Peyer's patch (tissue), 4 donors: ENCODE measurements around the gene ADCY9. TPM values are rescaled to one million over a fixed set of nuclear protein-coding genes. Genes with fewer than 3 reads are reported as not detected.

ENCODE experiments used
- DNase-seq, 3 donors: peaks; one replicate each; pipeline ENCODE4 v3.0.0-alpha.2; 2017 to 2019
- H3K27ac ChIP-seq, 4 donors: fragments of 200-600 bp; sonication (generic); one replicate each; pipeline ENCODE4 v1.5.1; 2016 to 2019
- H3K27me3 ChIP-seq, 2 donors: fragments of 200-600 bp; sonication (generic); one replicate each; pipeline ENCODE4 v1.5.1; 2019
- H3K36me3 ChIP-seq, 3 donors: fragments of 200-600 bp; sonication (generic); one replicate each; pipeline ENCODE4 v1.5.1; 2016 to 2019
- H3K4me1 ChIP-seq, 4 donors: fragments of 200-600 bp; sonication (generic); one replicate each; pipeline ENCODE4 v1.5.1; 2016 to 2019
- H3K4me3 ChIP-seq, 4 donors: fragments of 200-600 bp; sonication (generic); 1 replicate in 3 of 4; 2 replicates in 1 of 4; pipeline ENCODE4 v1.5.1; 2016 to 2019; ENCODE audit warnings: mild to moderate bottlenecking in 1 of 4
- H3K9me3 ChIP-seq, 4 donors: fragments of 200-600 bp; sonication (generic); one replicate each; pipeline ENCODE4 v1.5.1; 2016 to 2019; ENCODE audit warnings: mild to moderate bottlenecking in 1 of 4
- POLR2A ChIP-seq, 2 donors: fragments of 450-650 bp; IDR thresholded peaks; one replicate each; pipeline ENCODE4 v1.5.1; 2017; ENCODE audit warnings: antibody characterized with exemption in 2 of 2, mild to moderate bottlenecking in 2 of 2, moderate library complexity in 2 of 2
- total RNA-seq, 4 donors: library from RNA; depleted of rRNA; stranded (reverse); fragments of >200 nt; gene quantifications; one replicate each; pipeline ENCODE4 v1.1.0, GENCODE V29; 2016
- TF ChIP-seq, protein P1 (sequence below), 6 experiments: fragments of 450-650 bp in 4 of 6; fragments of 200-600 bp in 2 of 6; sonication (generic) in 1 of 6; IDR thresholded peaks; one replicate each; pipeline ENCODE4 v1.5.1; 2017 to 2019; ENCODE audit warnings: antibody characterized with exemption in 6 of 6, mild to moderate bottlenecking in 3 of 6, moderate library complexity in 1 of 6

ADCY9 gene
- total RNA-seq, 4 donors from 2014 or later: 19.8 to 47.3 (median 44.0) TPM

DNA sequence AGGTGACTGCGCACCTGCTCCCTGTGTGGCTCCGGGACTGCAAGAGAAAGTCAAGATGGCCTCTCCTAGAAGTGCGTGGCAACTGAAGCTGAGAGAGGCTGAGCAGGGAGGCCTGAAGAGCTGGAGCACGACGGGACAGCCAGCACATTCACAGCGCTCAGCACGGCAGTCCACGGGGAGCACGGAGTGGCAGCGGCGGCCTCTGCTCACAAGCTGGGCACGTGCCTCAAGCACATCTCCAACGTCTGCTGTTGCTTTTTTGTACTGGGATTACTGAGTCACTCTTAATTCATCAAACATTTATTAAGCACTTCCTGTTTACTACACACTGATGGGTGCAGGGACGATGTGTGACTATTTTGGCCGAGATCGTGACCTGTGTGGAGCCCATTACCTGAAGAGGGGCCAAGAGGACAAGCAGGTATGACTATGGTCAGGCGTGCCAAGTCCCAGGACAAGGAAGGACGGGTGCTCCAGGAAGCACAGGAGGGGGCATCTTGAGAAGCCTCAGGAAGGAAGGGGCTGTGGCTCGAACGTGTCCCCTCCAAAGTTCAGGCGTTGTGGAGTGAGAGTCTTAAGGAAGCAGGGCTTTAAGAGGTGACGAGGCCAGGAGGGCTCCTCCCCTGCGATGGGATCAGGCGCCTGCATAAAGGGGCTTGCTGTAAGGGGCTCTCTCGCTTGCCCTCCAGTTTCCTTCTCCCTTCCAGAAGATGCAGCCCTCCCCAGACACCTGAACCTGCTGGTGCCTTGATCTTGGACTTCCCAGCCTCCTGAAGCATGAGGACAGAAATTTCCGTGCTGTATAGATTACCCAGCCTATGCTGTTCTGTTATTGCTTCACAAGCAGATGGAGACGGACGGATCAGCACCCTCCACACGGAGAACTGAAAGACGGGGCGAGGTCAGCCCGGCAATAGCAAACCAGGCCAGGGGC, 105.8 kb downstream of the ADCY9 start:
- peak overlapping the region in 2 of 4 donors; percentile 70 to 82 for H3K27ac ChIP-seq
- no peak overlapping the region for H3K4me3 ChIP-seq
- H3K36me3 ChIP-seq: no peaks in the 10 kb centered on the region
- no peak for DNase-seq
- H3K27me3 ChIP-seq: no peaks in the 10 kb centered on the region
- peaks cover 0 to 42% (median 2%) of the 10 kb centered on the region in 4 donors for H3K4me1 ChIP-seq
- TF ChIP-seq POLR2A (IDR thresholded peaks at IDR 0.05): no peak
- TF ChIP-seq, protein P1, sequence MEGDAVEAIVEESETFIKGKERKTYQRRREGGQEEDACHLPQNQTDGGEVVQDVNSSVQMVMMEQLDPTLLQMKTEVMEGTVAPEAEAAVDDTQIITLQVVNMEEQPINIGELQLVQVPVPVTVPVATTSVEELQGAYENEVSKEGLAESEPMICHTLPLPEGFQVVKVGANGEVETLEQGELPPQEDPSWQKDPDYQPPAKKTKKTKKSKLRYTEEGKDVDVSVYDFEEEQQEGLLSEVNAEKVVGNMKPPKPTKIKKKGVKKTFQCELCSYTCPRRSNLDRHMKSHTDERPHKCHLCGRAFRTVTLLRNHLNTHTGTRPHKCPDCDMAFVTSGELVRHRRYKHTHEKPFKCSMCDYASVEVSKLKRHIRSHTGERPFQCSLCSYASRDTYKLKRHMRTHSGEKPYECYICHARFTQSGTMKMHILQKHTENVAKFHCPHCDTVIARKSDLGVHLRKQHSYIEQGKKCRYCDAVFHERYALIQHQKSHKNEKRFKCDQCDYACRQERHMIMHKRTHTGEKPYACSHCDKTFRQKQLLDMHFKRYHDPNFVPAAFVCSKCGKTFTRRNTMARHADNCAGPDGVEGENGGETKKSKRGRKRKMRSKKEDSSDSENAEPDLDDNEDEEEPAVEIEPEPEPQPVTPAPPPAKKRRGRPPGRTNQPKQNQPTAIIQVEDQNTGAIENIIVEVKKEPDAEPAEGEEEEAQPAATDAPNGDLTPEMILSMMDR (IDR thresholded peaks at IDR 0.05): no peak
- H3K9me3 ChIP-seq: no peaks in the 10 kb centered on the region

- H3K27me3 ChIP-seq: no peaks in the 10 kb centered on the region
- TF ChIP-seq, protein P1 (IDR thresholded peaks at IDR 0.05): no peak
- no peak for TF ChIP-seq POLR2A (IDR thresholded peaks at IDR 0.05)
- DNase-seq: no peak
- H3K4me1 ChIP-seq: peaks cover 0 to 30% (median 2%) of the 10 kb centered on the region in 4 donors
- no peaks in the 10 kb centered on the region for H3K36me3 ChIP-seq
- H3K4me3 ChIP-seq: no peak overlapping the region
- H3K9me3 ChIP-seq: no peaks in the 10 kb centered on the region
- H3K27ac ChIP-seq: no peak overlapping the region
These were observed 107.1 kb downstream of the ADCY9 start for GRCh38 chr16:4009177-4009576.

DNA sequence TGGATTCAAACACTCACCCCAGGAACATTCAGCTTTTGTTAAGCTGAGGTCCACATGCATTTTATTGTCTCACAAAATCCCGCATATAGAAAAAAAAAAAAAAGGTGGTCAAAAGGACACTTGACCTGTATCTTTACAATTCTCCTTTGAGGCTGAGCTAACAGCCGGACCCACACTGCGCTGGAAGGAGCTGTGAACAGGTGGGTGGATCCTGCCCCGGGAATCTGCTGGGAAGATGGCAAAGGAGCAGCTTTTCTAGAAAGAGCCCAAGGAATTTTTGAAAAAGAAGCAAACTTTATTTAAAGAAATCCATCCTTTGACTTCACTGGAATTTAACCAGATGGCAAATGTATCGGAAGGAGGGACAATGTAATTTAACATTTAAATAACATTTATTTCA, 108.1 kb downstream of the ADCY9 start:
- Histone ChIP-seq H3K9me3 (no peaks in the 10 kb centered on the region), H3K4me3 (no peak overlapping the region), H3K4me1 (peaks cover 0 to 25% (median 2%) of the 10 kb centered on the region in 4 donors), H3K36me3 (no peaks in the 10 kb centered on the region), H3K27ac (no peak overlapping the region), H3K27me3 (no peaks in the 10 kb centered on the region)
- no peak for TF ChIP-seq POLR2A (IDR thresholded peaks at IDR 0.05)
- TF ChIP-seq, protein P1 (IDR thresholded peaks at IDR 0.05): no peak
- DNase-seq: no peak

GRCh38 chr16:4006397-4006999, 109.7 kb downstream of the ADCY9 start:
- Histone ChIP-seq H3K4me3 (no peak overlapping the region), H3K4me1 (peaks cover 0 to 14% (median 0%) of the 10 kb centered on the region in 4 donors), H3K27ac (no peak overlapping the region), H3K27me3 (no peaks in the 10 kb centered on the region), H3K9me3 (no peaks in the 10 kb centered on the region), H3K36me3 (no peaks in the 10 kb centered on the region)
- TF ChIP-seq POLR2A (IDR thresholded peaks at IDR 0.05): no peak
- TF ChIP-seq, protein P1 (IDR thresholded peaks at IDR 0.05): no peak
- no peak for DNase-seq

DNA sequence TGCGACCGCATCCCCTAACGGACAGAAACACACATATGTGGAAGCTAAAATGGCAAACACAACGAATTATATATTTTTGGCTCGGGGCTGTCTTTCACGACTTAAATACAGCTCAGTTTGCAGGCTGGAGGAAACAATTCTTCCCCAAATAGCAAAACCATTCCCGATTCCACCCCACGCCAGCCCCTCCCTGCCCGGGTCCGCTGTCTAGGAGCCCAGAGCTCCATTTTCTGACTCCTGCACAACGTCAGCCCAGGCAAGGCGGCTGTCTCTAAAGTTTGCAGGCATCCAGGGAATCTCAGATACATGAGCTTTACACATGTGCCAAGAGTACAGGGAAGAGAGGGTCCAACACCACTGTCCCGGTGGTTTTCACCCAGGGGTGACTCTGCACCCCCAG, 110.5 kb downstream of the ADCY9 start:
- no peak overlapping the region for H3K4me3 ChIP-seq
- no peak overlapping the region for H3K27ac ChIP-seq
- H3K9me3 ChIP-seq: no peaks in the 10 kb centered on the region
- H3K36me3 ChIP-seq: no peaks in the 10 kb centered on the region
- no peaks in the 10 kb centered on the region for H3K27me3 ChIP-seq
- peaks cover 0 to 6% (median 0%) of the 10 kb centered on the region in 4 donors for H3K4me1 ChIP-seq
- TF ChIP-seq POLR2A (IDR thresholded peaks at IDR 0.05): no peak
- TF ChIP-seq, protein P1 (IDR thresholded peaks at IDR 0.05): no peak
- DNase-seq: no peak
